ENCODE results near the gene LRRK2. TPM values are rescaled to one million over a fixed set of nuclear protein-coding genes. Genes with fewer than 3 reads are reported as not detected.
A peak's percentile ranks its signal among the peaks of the same experiment; 100 is the strongest.

LRRK2 gene
- total RNA-seq, 2 experiments from 2014 or later, result 5.9 to 28.4 TPM

GRCh38 chr12:40202095-40203059 is 22.4 kb upstream of the LRRK2 start:
- ChIA-PET CTCF (ENCODE audit: unreplicated experiment) (no interaction called here), POLR2A (interaction anchor here (0.6 to 1.6 kb wide), 9 partner anchors 11 to 949 kb away, joined by 3 to 5 read pairs (median 3); no protein-coding TSS in a partner anchor)
- intact Hi-C loops (cut with micrococcal nuclease; ENCODE audit: unreplicated experiment), result no loop called here
- H3K27ac ChIP-seq (ENCODE audit: low read depth, low read length, poor library complexity, severe bottlenecking), result no peak overlapping the region
- peak overlapping the region; percentile 27 for H3K4me2 ChIP-seq (ENCODE audit: low read length)
- DNase-seq (ENCODE audit: low spot score), result no peak
- no TSS peak for BruUV-seq (replicated peaks)
- no peaks in the 10 kb centered on the region for H3K79me2 ChIP-seq (ENCODE audit: insufficient read depth, low read depth, low read length)
- H2AFZ ChIP-seq (ENCODE audit: low read length), result peak overlapping the region; percentile 74
- no peaks in the 10 kb centered on the region for H3K36me3 ChIP-seq (ENCODE audit: insufficient read depth, low read length)
- peaks cover 14% of the 10 kb centered on the region for H3K4me1 ChIP-seq (ENCODE audit: insufficient read depth, low read length, poor library complexity, severe bottlenecking)
- no peaks in the 10 kb centered on the region for H4K20me1 ChIP-seq (ENCODE audit: insufficient read depth, low read length)
- no peaks in the 10 kb centered on the region for H3K9me2 ChIP-seq (ENCODE audit: insufficient read depth, low read length)
- H3K4me3 ChIP-seq (ENCODE audit: low read depth, low read length, poor library complexity, severe bottlenecking), result no peak overlapping the region
- no peaks in the 10 kb centered on the region for H3K9me3 ChIP-seq (ENCODE audit: low read length)
- TF ChIP-seq, protein P1, sequence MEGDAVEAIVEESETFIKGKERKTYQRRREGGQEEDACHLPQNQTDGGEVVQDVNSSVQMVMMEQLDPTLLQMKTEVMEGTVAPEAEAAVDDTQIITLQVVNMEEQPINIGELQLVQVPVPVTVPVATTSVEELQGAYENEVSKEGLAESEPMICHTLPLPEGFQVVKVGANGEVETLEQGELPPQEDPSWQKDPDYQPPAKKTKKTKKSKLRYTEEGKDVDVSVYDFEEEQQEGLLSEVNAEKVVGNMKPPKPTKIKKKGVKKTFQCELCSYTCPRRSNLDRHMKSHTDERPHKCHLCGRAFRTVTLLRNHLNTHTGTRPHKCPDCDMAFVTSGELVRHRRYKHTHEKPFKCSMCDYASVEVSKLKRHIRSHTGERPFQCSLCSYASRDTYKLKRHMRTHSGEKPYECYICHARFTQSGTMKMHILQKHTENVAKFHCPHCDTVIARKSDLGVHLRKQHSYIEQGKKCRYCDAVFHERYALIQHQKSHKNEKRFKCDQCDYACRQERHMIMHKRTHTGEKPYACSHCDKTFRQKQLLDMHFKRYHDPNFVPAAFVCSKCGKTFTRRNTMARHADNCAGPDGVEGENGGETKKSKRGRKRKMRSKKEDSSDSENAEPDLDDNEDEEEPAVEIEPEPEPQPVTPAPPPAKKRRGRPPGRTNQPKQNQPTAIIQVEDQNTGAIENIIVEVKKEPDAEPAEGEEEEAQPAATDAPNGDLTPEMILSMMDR (conservative IDR thresholded peaks at IDR 0.05; ENCODE audit: low read length), result no peak
- TF ChIP-seq EZH2phosphoT487 (IDR thresholded peaks at IDR 0.05; ENCODE audit: borderline replicate concordance, low read depth, low read length), result no peak

- Histone ChIP-seq H2AFZ (ENCODE audit: low read length) (peak overlapping the region; percentile 74), H4K20me1 (ENCODE audit: insufficient read depth, low read length) (no peaks in the 10 kb centered on the region), H3K4me2 (ENCODE audit: low read length) (no peak overlapping the region; the same call in 1 of the 2 replicates), H3K4me3 (ENCODE audit: low read depth, low read length, poor library complexity, severe bottlenecking) (no peak overlapping the region), H3K4me1 (ENCODE audit: insufficient read depth, low read length, poor library complexity, severe bottlenecking) (peaks cover 14% of the 10 kb centered on the region), H3K27ac (ENCODE audit: low read depth, low read length, poor library complexity, severe bottlenecking) (no peak overlapping the region), H3K36me3 (ENCODE audit: insufficient read depth, low read length) (no peaks in the 10 kb centered on the region), H3K9me3 (ENCODE audit: low read length) (no peaks in the 10 kb centered on the region), H3K79me2 (ENCODE audit: insufficient read depth, low read depth, low read length) (no peaks in the 10 kb centered on the region), H3K9me2 (ENCODE audit: insufficient read depth, low read length) (no peaks in the 10 kb centered on the region)
- ChIA-PET POLR2A (interaction anchor here (0.6 to 0.7 kb wide), 3 partner anchors 45 to 577 kb away, joined by 4 to 8 read pairs (median 5); no protein-coding TSS in a partner anchor), CTCF (ENCODE audit: unreplicated experiment) (no interaction called here)
- intact Hi-C loops (cut with micrococcal nuclease; ENCODE audit: unreplicated experiment), result no loop called here
- TF ChIP-seq, protein P1 (conservative IDR thresholded peaks at IDR 0.05; ENCODE audit: low read length), result no peak
- DNase-seq (ENCODE audit: low spot score), result no peak
- no TSS peak for BruUV-seq (replicated peaks)
These were observed 21.8 kb upstream of the LRRK2 start for GRCh38 chr12:40203060-40203430.

DNA sequence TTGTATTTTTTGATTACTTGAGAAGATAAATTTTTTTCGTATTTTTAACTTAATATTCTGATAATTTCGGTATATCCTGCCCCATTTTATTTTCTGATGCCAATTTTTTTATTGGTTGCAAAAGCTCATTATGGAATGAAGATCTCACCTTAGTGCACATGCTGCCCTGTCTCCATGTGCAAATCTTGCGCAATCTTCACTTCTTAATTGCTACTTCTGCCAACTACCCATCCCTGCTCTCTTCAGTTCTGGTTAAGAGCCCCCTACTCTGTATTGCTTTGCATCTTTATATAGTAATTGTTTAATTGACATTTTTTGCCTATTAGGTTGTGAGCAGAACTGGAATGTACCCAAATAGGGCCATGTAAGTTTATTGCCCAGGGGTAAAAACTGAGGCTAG is 20.5 kb upstream of the LRRK2 start:
- Histone ChIP-seq H3K4me1 (ENCODE audit: insufficient read depth, low read length, poor library complexity, severe bottlenecking) (peaks cover 26% of the 10 kb centered on the region), H3K36me3 (ENCODE audit: insufficient read depth, low read length) (no peaks in the 10 kb centered on the region), H3K9me3 (ENCODE audit: low read length) (no peaks in the 10 kb centered on the region), H3K4me3 (ENCODE audit: low read depth, low read length, poor library complexity, severe bottlenecking) (no peak overlapping the region), H3K4me2 (ENCODE audit: low read length) (no peak overlapping the region), H2AFZ (ENCODE audit: low read length) (no peak overlapping the region), H3K79me2 (ENCODE audit: insufficient read depth, low read depth, low read length) (no peaks in the 10 kb centered on the region), H3K9me2 (ENCODE audit: insufficient read depth, low read length) (no peaks in the 10 kb centered on the region), H4K20me1 (ENCODE audit: insufficient read depth, low read length) (no peaks in the 10 kb centered on the region), H3K27ac (ENCODE audit: low read depth, low read length, poor library complexity, severe bottlenecking) (no peak overlapping the region)
- ChIA-PET POLR2A (interaction anchor here (1.3 to 1.5 kb wide), 2 partner anchors 13 to 20 kb away, joined by 4 to 5 read pairs; partner anchors contain the start of gene LRRK2), CTCF (ENCODE audit: unreplicated experiment) (no interaction called here)
- TF ChIP-seq, protein P1 (conservative IDR thresholded peaks at IDR 0.05; ENCODE audit: low read length), result no peak
- no peak for TF ChIP-seq EZH2phosphoT487 (IDR thresholded peaks at IDR 0.05; ENCODE audit: borderline replicate concordance, low read depth, low read length)
- BruUV-seq (replicated peaks), result no TSS peak
- intact Hi-C loops (cut with micrococcal nuclease; ENCODE audit: unreplicated experiment), result no loop called here
- no peak for DNase-seq (ENCODE audit: low spot score)

All from OCI-LY7 (cell line).